Endodermal cell (in vitro differentiated cells): ENCODE results near the gene CALD1. TPM values are rescaled to one million over a fixed set of nuclear protein-coding genes. Genes with fewer than 3 reads are reported as not detected.

Experiments
- DNase-seq: peaks from one replicate; pipeline ENCODE4 v3.0.0-alpha.2; 2017
- H3K27ac ChIP-seq: 2 replicates; pipeline ENCODE4 v1.5.1; 2013; ENCODE audit warnings: mild to moderate bottlenecking, low read depth, low read length, moderate library complexity
- H3K27me3 ChIP-seq: 2 replicates; pipeline ENCODE4 v1.6.1; 2013; ENCODE audit warnings: mild to moderate bottlenecking, low read length, moderate library complexity; ENCODE audit not compliant: insufficient read depth, control insufficient read depth, poor library complexity, severe bottlenecking
- H3K36me3 ChIP-seq: 2 replicates; pipeline ENCODE4 v1.7.0; 2013; ENCODE audit warnings: mild to moderate bottlenecking, low read length, moderate library complexity; ENCODE audit not compliant: control insufficient read depth, insufficient read depth
- H3K4me1 ChIP-seq: one replicate; pipeline ENCODE4 v1.7.0; 2013; ENCODE audit warnings: low read length; ENCODE audit not compliant: control insufficient read depth, insufficient read depth
- H3K4me3 ChIP-seq: 2 replicates; pipeline ENCODE4 v1.5.1; 2013; ENCODE audit warnings: mild to moderate bottlenecking, low read length, moderate library complexity
- H3K9ac ChIP-seq: 2 replicates; pipeline ENCODE4 v1.6.1; 2013; ENCODE audit warnings: mild to moderate bottlenecking, low read length, moderate library complexity; ENCODE audit not compliant: poor library complexity, severe bottlenecking; ENCODE audit errors: extremely low read depth
- H3K9me3 ChIP-seq: 2 replicates; pipeline ENCODE4 v1.6.1; 2013; ENCODE audit warnings: mild to moderate bottlenecking, low read length, moderate library complexity; ENCODE audit not compliant: control insufficient read depth
- H3K27ac Mint-ChIP-seq: 2 replicates; pipeline ENCODE4 v1.8.0; 2020; ENCODE audit warnings: mixed read lengths
- H3K27me3 Mint-ChIP-seq: 2 replicates; pipeline ENCODE4 v1.8.0; 2021; ENCODE audit warnings: mild to moderate bottlenecking, mixed read lengths; ENCODE audit not compliant: insufficient read depth
- H3K36me3 Mint-ChIP-seq: 2 replicates; pipeline ENCODE4 v1.8.0; 2020; ENCODE audit warnings: low read depth, mixed read lengths
- H3K4me1 Mint-ChIP-seq: 2 replicates; pipeline ENCODE4 v1.8.0; 2020; ENCODE audit warnings: mixed read lengths
- H3K4me3 Mint-ChIP-seq: 2 replicates; pipeline ENCODE4 v1.8.0; 2020; ENCODE audit warnings: mild to moderate bottlenecking, moderate library complexity, mixed read lengths
- H3K9me3 Mint-ChIP-seq: 2 replicates; pipeline ENCODE4 v1.8.0; 2020; ENCODE audit warnings: mild to moderate bottlenecking, mixed read lengths
- CTCF ChIP-seq: fragments of 200-600 bp; sonication (generic); conservative IDR thresholded peaks from 2 replicates; pipeline ENCODE4 v1.5.0; 2021; ENCODE audit warnings: antibody characterized with exemption, mild to moderate bottlenecking
- WGBS, 2 experiments: methylation state at CpG; one replicate each; pipeline versions ENCODE4 v1.1.5 to v1.1.7; 2013; ENCODE audit warnings: missing lambda C conversion rate in 2 of 2, mixed read lengths in 1 of 2; ENCODE audit not compliant: insufficient coverage in 1 of 2, insufficient read length in 1 of 2; 5-methylcytosine and 5-hydroxymethylcytosine counted together
- total RNA-seq, 2 donors: library from RNA; stranded (reverse); fragmentation: NEBNext Ultra II Directional in 1 of 2; extraction: Animal tissue kit (Norgen Biotek cat#: 25700) in 1 of 2; gene quantifications; 2 replicates in 1 of 2; 3 replicates in 1 of 2; pipeline ENCODE4 v1.2.1, GENCODE V29; 2021

The CALD1 gene
- total RNA-seq, 2 donors from 2014 or later, result 111 to 132 TPM

GRCh38 chr7:134839298-134839697 lies 59.9 kb downstream of the CALD1 start:
- Histone ChIP-seq H3K9me3 (peaks cover 24% of the 10 kb centered on the region), H3K27ac (no peak overlapping the region), H3K36me3 (peaks cover 4% of the 10 kb centered on the region), H3K4me3 (no peak overlapping the region), H3K4me1 (no peaks in the 10 kb centered on the region), H3K27me3 (peaks cover 27% of the 10 kb centered on the region), H3K9ac (no peak overlapping the region)
- H3K36me3 Mint-ChIP-seq, result peaks cover 6% of the 10 kb centered on the region
- TF ChIP-seq CTCF, result no peak
- no peak overlapping the region for H3K27ac Mint-ChIP-seq
- H3K27me3 Mint-ChIP-seq, result peaks cover 49% of the 10 kb centered on the region
- no peak for DNase-seq
- H3K4me3 Mint-ChIP-seq, result no peak overlapping the region
- peaks cover 11% of the 10 kb centered on the region for H3K4me1 Mint-ChIP-seq
- H3K9me3 Mint-ChIP-seq, result peaks cover 10% of the 10 kb centered on the region

GRCh38 chr7:134842062-134842461 lies 62.6 kb downstream of the CALD1 start:
- Histone ChIP-seq H3K27ac (no peak overlapping the region), H3K36me3 (peaks cover 10% of the 10 kb centered on the region), H3K9ac (no peak overlapping the region), H3K9me3 (peaks cover 24% of the 10 kb centered on the region), H3K4me1 (peaks cover 2% of the 10 kb centered on the region), H3K4me3 (no peak overlapping the region), H3K27me3 (peaks cover 46% of the 10 kb centered on the region)
- DNase-seq, result no peak
- no peak for TF ChIP-seq CTCF
- Mint-ChIP-seq H3K27ac (no peak overlapping the region), H3K4me1 (peaks cover 22% of the 10 kb centered on the region), H3K9me3 (peaks cover 10% of the 10 kb centered on the region), H3K27me3 (peaks cover 76% of the 10 kb centered on the region), H3K36me3 (peaks cover 6% of the 10 kb centered on the region), H3K4me3 (no peak overlapping the region)

- Histone ChIP-seq H3K27ac (no peak overlapping the region), H3K4me3 (no peak overlapping the region), H3K36me3 (peaks cover 11% of the 10 kb centered on the region), H3K27me3 (peaks cover 55% of the 10 kb centered on the region), H3K9ac (no peak overlapping the region), H3K9me3 (peaks cover 24% of the 10 kb centered on the region), H3K4me1 (peaks cover 2% of the 10 kb centered on the region)
- no peak for DNase-seq
- Mint-ChIP-seq H3K36me3 (peaks cover 6% of the 10 kb centered on the region), H3K27me3 (peaks cover 85% of the 10 kb centered on the region), H3K9me3 (peaks cover 10% of the 10 kb centered on the region), H3K27ac (no peak overlapping the region), H3K4me1 (peaks cover 22% of the 10 kb centered on the region), H3K4me3 (no peak overlapping the region)
- TF ChIP-seq CTCF, result no peak
- WGBS, 2 experiments, result 94 to 96% methylated on average over 6 to 8 of the region's 8 CpGs
Observed at GRCh38 chr7:134842886-134843430, 63.5 kb downstream of the CALD1 start.
